SJSA1 (cell line): ENCODE data around the gene NEK3. TPM values are rescaled to one million over a fixed set of nuclear protein-coding genes. Genes with fewer than 3 reads are reported as not detected.
"Not testable (repeated sequence)": the region's sequence is repeated elsewhere in the genome, so short reads cannot be mapped to it uniquely, and the experiment has no call there.

Experiments
- DNase-seq, 2 experiments: peaks; one replicate each; pipeline ENCODE4 v3.0.0-alpha.2; 2015 to 2020; ENCODE audit warnings: low spot score in 2 of 2, low read depth in 1 of 2
- H3K27ac ChIP-seq: fragments of 250-450 bp; sonication (Bioruptor Pico); 2 replicates; pipeline ENCODE4 v1.5.1; 2020; ENCODE audit warnings: mild to moderate bottlenecking, moderate library complexity
- H3K27me3 ChIP-seq: fragments of 250-450 bp; sonication (Bioruptor Pico); replicated peaks from 2 replicates; pipeline ENCODE4 v1.5.1; 2020; ENCODE audit warnings: mild to moderate bottlenecking, moderate library complexity
- H3K36me3 ChIP-seq: fragments of 250-450 bp; sonication (Bioruptor Pico); 2 replicates; pipeline ENCODE4 v1.5.1; 2020; ENCODE audit warnings: mild to moderate bottlenecking
- H3K4me1 ChIP-seq: fragments of 250-450 bp; sonication (Bioruptor Pico); replicated peaks from 2 replicates; pipeline ENCODE4 v1.6.1; 2021; ENCODE audit warnings: mild to moderate bottlenecking
- H3K4me3 ChIP-seq: fragments of 250-450 bp; sonication (Bioruptor Pico); 2 replicates; pipeline ENCODE4 v1.5.1; 2020; ENCODE audit warnings: mild to moderate bottlenecking
- H3K9me3 ChIP-seq: fragments of 250-450 bp; sonication (Bioruptor Pico); replicated peaks from 2 replicates; pipeline ENCODE4 v1.5.1; 2020; ENCODE audit warnings: mild to moderate bottlenecking
- total RNA-seq: library from RNA; depleted of rRNA; stranded (reverse); fragments of >200 nt; shearing (Covaris generic); gene quantifications from 2 replicates; pipeline ENCODE4 v1.2.3, GENCODE V29; 2014

The NEK3 gene
- total RNA-seq, 1 experiment from 2014 or later: 8.7 TPM

GRCh38 chr13:52125547-52125946 is 33.9 kb downstream of the NEK3 start:
- Histone ChIP-seq H3K36me3 (no peaks in the 10 kb centered on the region), H3K9me3 (no peaks in the 10 kb centered on the region), H3K27me3 (0 out of 2 replicates have a peak, but pooled peaks cover 3% of the 10 kb centered on the region), H3K4me3 (no peak overlapping the region), H3K4me1 (peaks cover 11% of the 10 kb centered on the region), H3K27ac (no peak overlapping the region)
- no peak for DNase-seq

GRCh38 chr13:52118595-52118994 is 40.8 kb downstream of the NEK3 start:
- H3K27ac ChIP-seq: no peak overlapping the region
- no peaks in the 10 kb centered on the region for H3K9me3 ChIP-seq
- H3K4me3 ChIP-seq: no peak overlapping the region
- H3K4me1 ChIP-seq: no peaks in the 10 kb centered on the region
- peaks cover 3% of the 10 kb centered on the region; the same call in 1 of the 2 replicates for H3K27me3 ChIP-seq
- no peak for DNase-seq
- H3K36me3 ChIP-seq: no peaks in the 10 kb centered on the region

GRCh38 chr13:52118095-52118494 is 41.3 kb downstream of the NEK3 start:
- H3K27me3 ChIP-seq: no peaks in the 10 kb centered on the region; the same call in 1 of the 2 replicates
- no peaks in the 10 kb centered on the region for H3K9me3 ChIP-seq
- H3K4me1 ChIP-seq: no peaks in the 10 kb centered on the region
- no peak overlapping the region for H3K4me3 ChIP-seq
- DNase-seq: no peak
- H3K27ac ChIP-seq: no peak overlapping the region
- H3K36me3 ChIP-seq: no peaks in the 10 kb centered on the region

GRCh38 chr13:52112591-52112990 is 46.8 kb downstream of the NEK3 start:
- no peaks in the 10 kb centered on the region for H3K36me3 ChIP-seq
- no peaks in the 10 kb centered on the region; the same call in none of the 2 replicates for H3K27me3 ChIP-seq
- no peak overlapping the region for H3K27ac ChIP-seq
- no peak for DNase-seq
- H3K4me1 ChIP-seq: no peaks in the 10 kb centered on the region
- H3K9me3 ChIP-seq: no peaks in the 10 kb centered on the region
- H3K4me3 ChIP-seq: no peak overlapping the region

- DNase-seq: no peak
- Histone ChIP-seq H3K36me3 (no peaks in the 10 kb centered on the region), H3K27ac (no peak overlapping the region), H3K4me1 (no peaks in the 10 kb centered on the region), H3K4me3 (no peak overlapping the region), H3K27me3 (no peaks in the 10 kb centered on the region; the same call in none of the 2 replicates), H3K9me3 (no peaks in the 10 kb centered on the region)
Observed at GRCh38 chr13:52109116-52109670, 50.2 kb downstream of the NEK3 start.

GRCh38 chr13:52105841-52106240 is 53.6 kb downstream of the NEK3 start:
- no peaks in the 10 kb centered on the region; the same call in 1 of the 2 replicates for H3K27me3 ChIP-seq
- no peaks in the 10 kb centered on the region for H3K9me3 ChIP-seq
- H3K4me3 ChIP-seq: no peak overlapping the region
- no peak for DNase-seq
- no peaks in the 10 kb centered on the region for H3K36me3 ChIP-seq
- no peaks in the 10 kb centered on the region for H3K4me1 ChIP-seq
- no peak overlapping the region for H3K27ac ChIP-seq

- Histone ChIP-seq H3K27ac (no peak overlapping the region), H3K27me3 (no peaks in the 10 kb centered on the region), H3K4me3 (no peak overlapping the region), H3K9me3 (no peaks in the 10 kb centered on the region), H3K4me1 (no peaks in the 10 kb centered on the region), H3K36me3 (no peaks in the 10 kb centered on the region)
- DNase-seq: no peak
Observed at GRCh38 chr13:52104624-52105023, 54.8 kb downstream of the NEK3 start.

- Histone ChIP-seq H3K4me1 (no peaks in the 10 kb centered on the region), H3K36me3 (no peaks in the 10 kb centered on the region)
- DNase-seq: no peak
Observed at GRCh38 chr13:52103386-52103785, 56.0 kb downstream of the NEK3 start.

GRCh38 chr13:52102423-52102822 is 57.0 kb downstream of the NEK3 start:
- H3K9me3 ChIP-seq, H3K36me3 ChIP-seq, DNase-seq, H3K4me3 ChIP-seq, H3K27ac ChIP-seq, H3K27me3 ChIP-seq, H3K4me1 ChIP-seq: not testable (repeated sequence)

More at GRCh38 chr13:52103386-52103785, 56.0 kb downstream of the NEK3 start:
- H3K4me3 ChIP-seq: no peak overlapping the region
- H3K27me3 ChIP-seq: no peaks in the 10 kb centered on the region
- no peak overlapping the region for H3K27ac ChIP-seq
- no peaks in the 10 kb centered on the region for H3K9me3 ChIP-seq

- H3K27me3 ChIP-seq: no peaks in the 10 kb centered on the region; the same call in none of the 2 replicates
- DNase-seq: no peak
- no peak overlapping the region for H3K27ac ChIP-seq
- no peaks in the 10 kb centered on the region for H3K4me1 ChIP-seq
- no peaks in the 10 kb centered on the region for H3K36me3 ChIP-seq
- no peaks in the 10 kb centered on the region for H3K9me3 ChIP-seq
- H3K4me3 ChIP-seq: no peak overlapping the region
Observed at GRCh38 chr13:52097197-52097596, 62.2 kb downstream of the NEK3 start.

GRCh38 chr13:52096748-52097147 is 62.6 kb downstream of the NEK3 start:
- no peaks in the 10 kb centered on the region for H3K9me3 ChIP-seq
- H3K36me3 ChIP-seq: no peaks in the 10 kb centered on the region
- no peak for DNase-seq
- H3K27me3 ChIP-seq: no peaks in the 10 kb centered on the region; the same call in none of the 2 replicates
- H3K27ac ChIP-seq: no peak overlapping the region
- H3K4me1 ChIP-seq: no peaks in the 10 kb centered on the region
- H3K4me3 ChIP-seq: no peak overlapping the region

- H3K4me3 ChIP-seq: no peak overlapping the region
- no peaks in the 10 kb centered on the region for H3K9me3 ChIP-seq
- DNase-seq: no peak
- H3K4me1 ChIP-seq: no peaks in the 10 kb centered on the region
- no peak overlapping the region for H3K27ac ChIP-seq
- no peaks in the 10 kb centered on the region; the same call in none of the 2 replicates for H3K27me3 ChIP-seq
- no peaks in the 10 kb centered on the region for H3K36me3 ChIP-seq
Observed at GRCh38 chr13:52096062-52096461, 63.3 kb downstream of the NEK3 start.

- H3K4me1 ChIP-seq: no peaks in the 10 kb centered on the region
- no peaks in the 10 kb centered on the region for H3K9me3 ChIP-seq
- H3K4me3 ChIP-seq: no peak overlapping the region
- H3K27ac ChIP-seq: no peak overlapping the region
- no peaks in the 10 kb centered on the region for H3K36me3 ChIP-seq
- H3K27me3 ChIP-seq: no peaks in the 10 kb centered on the region; the same call in 1 of the 2 replicates
- no peak for DNase-seq
Observed at GRCh38 chr13:52092087-52092486, 67.3 kb downstream of the NEK3 start.

GRCh38 chr13:52091473-52091872 is 67.9 kb downstream of the NEK3 start:
- DNase-seq: no peak
- no peaks in the 10 kb centered on the region for H3K4me1 ChIP-seq
- no peaks in the 10 kb centered on the region for H3K36me3 ChIP-seq
- no peak overlapping the region for H3K27ac ChIP-seq
- no peaks in the 10 kb centered on the region; the same call in 1 of the 2 replicates for H3K27me3 ChIP-seq
- no peaks in the 10 kb centered on the region for H3K9me3 ChIP-seq
- H3K4me3 ChIP-seq: no peak overlapping the region

GRCh38 chr13:52085421-52085820 is 74.0 kb downstream of the NEK3 start:
- H3K27ac ChIP-seq: no peak overlapping the region
- H3K4me3 ChIP-seq: no peak overlapping the region
- no peaks in the 10 kb centered on the region for H3K36me3 ChIP-seq
- no peak for DNase-seq
- H3K27me3 ChIP-seq: 0 out of 2 replicates have a peak, but pooled peaks cover 2% of the 10 kb centered on the region
- no peaks in the 10 kb centered on the region for H3K4me1 ChIP-seq
- H3K9me3 ChIP-seq: no peaks in the 10 kb centered on the region
